Aorta (tissue), 5 donors: ENCODE results near the gene NLRP11. TPM values are rescaled to one million over a fixed set of nuclear protein-coding genes. Genes with fewer than 3 reads are reported as not detected.
"Not testable (repeated sequence)": the region's sequence is repeated elsewhere in the genome, so short reads cannot be mapped to it uniquely, and the experiment has no call there.

ENCODE experiments used
- ATAC-seq: fragments of 200-7000 bp; cut with Tn5 transposase; one replicate; pipeline ENCODE4 v1.9.1; 2022; ENCODE audit warnings: moderate library complexity; ENCODE audit not compliant: low FRiP score
- DNase-seq, 2 donors: peaks; one replicate each; pipeline ENCODE4 v3.0.0-alpha.2; 2020
- H3K27ac ChIP-seq, 2 donors: one replicate each; pipeline ENCODE4 v1.5.1; 2013; ENCODE audit warnings: low read length in 2 of 2, mild to moderate bottlenecking in 2 of 2, moderate library complexity in 2 of 2, control low read depth in 1 of 2, inconsistent platforms in 1 of 2, low read depth in 1 of 2
- H3K27me3 ChIP-seq, 2 donors: one replicate each; pipeline ENCODE4 v1.6.1; 2013; ENCODE audit warnings: control low read depth in 1 of 2, low read length in 1 of 2, mild to moderate bottlenecking in 1 of 2, moderate library complexity in 1 of 2; ENCODE audit not compliant: insufficient read depth in 2 of 2, control insufficient read depth in 1 of 2
- H3K36me3 ChIP-seq, 2 donors: one replicate each; pipeline ENCODE4 v1.6.1; 2013; ENCODE audit warnings: control low read depth in 1 of 2, low read length in 1 of 2, mild to moderate bottlenecking in 1 of 2; ENCODE audit not compliant: insufficient read depth in 2 of 2, control insufficient read depth in 1 of 2
- H3K4me1 ChIP-seq, 2 donors: one replicate each; pipeline ENCODE4 v1.6.1; 2013; ENCODE audit warnings: low read length in 2 of 2, control low read depth in 1 of 2, mild to moderate bottlenecking in 1 of 2, moderate library complexity in 1 of 2; ENCODE audit not compliant: insufficient read depth in 2 of 2, control insufficient read depth in 1 of 2
- H3K4me3 ChIP-seq, 2 donors: one replicate each; pipeline ENCODE4 v1.5.1; 2013; ENCODE audit warnings: low read length in 2 of 2, control low read depth in 1 of 2, mild to moderate bottlenecking in 1 of 2
- H3K9me3 ChIP-seq: one replicate; pipeline ENCODE4 v1.6.1; 2013; ENCODE audit warnings: mild to moderate bottlenecking, low read length; ENCODE audit not compliant: control insufficient read depth
- WGBS, 2 donors: extraction: QIAGEN DNeasy Blood & Tissue Kit; methylation state at CpG; one replicate each; pipeline ENCODE4 v1.1.7; 2013; 5-methylcytosine and 5-hydroxymethylcytosine counted together
- intact Hi-C, 2 donors: fragments of 100-400 bp; cut with DNase I; formaldehyde crosslinking; loops; one replicate each; pipeline versions ENCODE4 v1.14.2 to v1.15.0; 2022
- polyA plus RNA-seq, 2 donors: library from polyadenylated mRNA; stranded (reverse); fragments of 200-250 nt; gene quantifications; one replicate each; pipeline ENCODE4 v1.2.3, GENCODE V29; 2013
- total RNA-seq, 2 donors: library from RNA; stranded (reverse); fragmentation: NEBNext Ultra II Directional; extraction: Animal tissue kit (Norgen Biotek cat#: 25700); gene quantifications; one replicate each; pipeline ENCODE4 v1.2.1, GENCODE V29; 2021
- donor health status: healthy with polysubstance abuse.
- donor health status: Bipolar disorder and iron deficiency.
- donor health status: DM: no; HTN: no; CAD: no.
- donor health status: DM: no; HTN: no; CAD: no.
- donor health status: DM: yes; HTN: yes; CAD: no.

The NLRP11 gene
- total and polyA plus RNA-seq, 4 donors, result not detected

GRCh38 chr19:55768818-55769217 is 63.0 kb downstream of the NLRP11 start, which contains the start of gene RFPL4AL1:
Gene RFPL4AL1, plus strand, starts transcription at chr19:55769118. Its CDS starts 2,687 bp downstream, at chr19:55771805.
- H3K27me3 ChIP-seq, H3K4me1 ChIP-seq, intact Hi-C loops, H3K27ac ChIP-seq, ATAC-seq, H3K9me3 ChIP-seq, H3K4me3 ChIP-seq, DNase-seq, H3K36me3 ChIP-seq: not testable (repeated sequence)
- WGBS, 2 donors, result 77 to 80% methylated on average over 5 of the region's 6 CpGs

GRCh38 chr19:55766466-55766865 is 65.3 kb downstream of the NLRP11 start:
- Histone ChIP-seq H3K4me1 (no peaks in the 10 kb centered on the region), H3K27ac (no peak overlapping the region), H3K27me3 (no peaks in the 10 kb centered on the region), H3K9me3 (no peaks in the 10 kb centered on the region), H3K4me3 (no peak overlapping the region), H3K36me3 (no peaks in the 10 kb centered on the region)
- DNase-seq, result no peak
- ATAC-seq, result no peak
- 64 to 84% methylated on average over 7 of the region's 7 CpGs for WGBS, 2 donors
- intact Hi-C loops, result no loop called here

DNA sequence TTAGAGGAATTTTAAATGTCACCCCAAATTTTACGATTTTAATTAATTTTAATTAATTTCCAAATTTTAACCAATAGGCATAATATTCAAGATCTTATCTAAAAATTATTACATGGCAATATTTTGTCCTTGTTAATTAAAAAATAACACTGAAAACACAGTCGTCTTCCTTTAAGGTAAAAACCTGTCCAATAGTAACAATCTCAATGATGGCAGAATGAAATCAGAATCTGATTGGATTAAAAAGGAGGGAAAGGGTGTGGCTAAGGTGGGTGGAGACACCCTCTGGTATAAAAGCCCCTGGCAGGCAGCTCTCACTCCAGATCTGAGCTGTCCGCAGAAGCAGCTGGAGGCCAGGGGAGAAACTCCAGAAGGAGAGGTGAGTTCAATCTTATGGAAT is 73.0 kb downstream of the NLRP11 start, which contains the start of gene RFPL4A:
Gene RFPL4A (plus strand): TSS at position 301 of the 400 bp plus-strand sequence. CDS start 2,704 bp downstream, outside the sequence.
- DNase-seq, H3K27me3 ChIP-seq, H3K9me3 ChIP-seq, H3K4me1 ChIP-seq, H3K36me3 ChIP-seq, H3K4me3 ChIP-seq, ATAC-seq, H3K27ac ChIP-seq, intact Hi-C loops: not testable (repeated sequence)
- WGBS, 2 donors, result 83 to 94% methylated on average over 2 of the region's 3 CpGs

DNA sequence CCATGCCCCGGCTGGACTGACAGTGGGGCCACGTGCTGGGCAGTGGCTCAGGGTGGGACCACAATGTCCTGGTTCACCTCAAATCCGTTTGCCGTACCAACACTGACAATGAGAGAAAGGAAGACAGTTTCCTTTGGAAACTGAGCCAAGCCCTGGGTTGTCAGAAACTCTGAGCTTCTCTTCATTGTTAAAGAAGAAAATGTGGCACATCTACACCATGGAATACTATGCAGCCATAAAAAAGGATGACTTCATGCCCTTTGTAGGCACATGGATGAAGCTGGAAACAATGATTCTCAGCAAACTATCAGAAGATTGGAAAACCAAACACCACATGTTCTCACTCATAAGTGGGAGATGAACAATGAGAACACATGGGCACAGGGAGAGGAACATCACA is 75.0 kb downstream of the NLRP11 start:
- H3K9me3 ChIP-seq, H3K4me1 ChIP-seq, DNase-seq, ATAC-seq, H3K27me3 ChIP-seq, H3K36me3 ChIP-seq, H3K27ac ChIP-seq, intact Hi-C loops, H3K4me3 ChIP-seq: not testable (repeated sequence)
- 71 to 83% methylated on average over 4 of the region's 4 CpGs for WGBS, 2 donors

DNA sequence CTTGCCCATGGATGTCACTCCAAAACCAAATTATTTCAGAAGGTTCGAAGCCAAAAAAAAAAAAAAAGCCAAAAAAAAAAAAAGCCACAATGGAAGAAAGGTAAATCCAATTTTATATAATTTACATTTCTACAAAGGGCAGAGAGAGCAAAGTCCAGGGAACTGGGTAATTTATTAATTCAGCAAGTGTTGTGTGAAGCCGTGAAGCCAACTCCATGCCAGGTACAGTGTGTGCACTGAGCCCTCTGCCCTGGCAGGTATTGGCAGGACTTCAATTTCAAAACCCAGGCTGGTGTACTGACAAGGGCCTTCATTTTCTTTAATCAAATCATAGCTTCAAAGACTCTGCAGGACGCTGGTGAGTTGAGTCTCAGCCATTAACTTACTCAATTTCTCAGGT is 78.4 kb downstream of the NLRP11 start:
- Histone ChIP-seq H3K4me3 (no peak overlapping the region), H3K36me3 (no peaks in the 10 kb centered on the region), H3K27ac (no peak overlapping the region), H3K4me1 (no peaks in the 10 kb centered on the region), H3K27me3 (no peaks in the 10 kb centered on the region), H3K9me3 (no peaks in the 10 kb centered on the region)
- intact Hi-C loops, result no loop called here
- no peak for DNase-seq
- ATAC-seq, result no peak
- WGBS, 2 donors, result 63 to 64% methylated on average over 3 of the region's 3 CpGs

- 87 to 88% methylated on average over 6 of the region's 6 CpGs for WGBS, 2 donors
- DNase-seq (no peak), ATAC-seq (no peak)
- intact Hi-C loops, result no loop called here
- Histone ChIP-seq H3K4me1 (no peaks in the 10 kb centered on the region), H3K36me3 (no peaks in the 10 kb centered on the region), H3K9me3 (peaks cover 1% of the 10 kb centered on the region), H3K27me3 (no peaks in the 10 kb centered on the region), H3K4me3 (no peak overlapping the region), H3K27ac (no peak overlapping the region)
Measured at GRCh38 chr19:55750715-55751114, 81.1 kb downstream of the NLRP11 start.

DNA sequence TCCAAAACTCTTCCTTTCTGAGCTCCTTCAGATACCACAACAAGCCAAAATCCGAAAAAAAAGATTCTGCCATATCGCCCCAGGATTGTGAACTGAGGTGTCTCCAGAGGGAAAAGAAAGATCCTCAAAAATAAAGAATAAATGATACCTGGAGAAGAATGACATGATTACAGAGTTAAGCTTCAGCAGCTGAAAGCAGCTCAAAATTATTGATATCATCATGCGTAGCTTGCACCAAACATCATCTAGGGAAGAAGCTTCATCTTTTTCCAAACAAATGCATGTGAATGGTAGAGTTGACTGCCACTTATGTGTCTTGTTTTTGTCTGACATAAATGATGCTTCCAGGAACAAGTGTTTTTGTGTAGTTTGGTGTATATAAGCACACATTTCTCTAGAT is 93.5 kb downstream of the NLRP11 start, which contains the start of gene NLRP9:
Gene NLRP9 (minus strand): TSS at position 101 of the 400 bp plus-strand sequence. CDS start 28 bp downstream, at position 73.
- no peaks in the 10 kb centered on the region for H3K27me3 ChIP-seq
- no peak within 1 kb of the TSS for H3K4me3 ChIP-seq
- ATAC-seq (no peak), DNase-seq (no peak)
- WGBS, 2 donors, result 83 to 92% methylated on average over 3 of the region's 3 CpGs
- H3K9me3 ChIP-seq, result no peaks in the 10 kb centered on the region
- intact Hi-C loops, result no loop called here
- no peak within 1 kb of the TSS for H3K27ac ChIP-seq
- no peaks in the 10 kb centered on the region for H3K36me3 ChIP-seq
- no peaks in the 10 kb centered on the region for H3K4me1 ChIP-seq

Other genes with a start within 250 kb of the NLRP11 start
- gene FIZ1, start 232.5 kb downstream of the NLRP11 start, total RNA-seq, result 10 to 100 TPM; 12.7 to 13.2 TPM
- 10 to 100 TPM in 1 of 2 donors, 1 to 10 TPM in 1; 2.8 to 12.6 TPM for gene FIZ1, start 232.5 kb downstream of the NLRP11 start, polyA plus RNA-seq
- 10 to 100 TPM; 13.2 to 17.3 TPM for gene ZNF524, start 231.7 kb downstream of the NLRP11 start, total RNA-seq
- gene ZNF524, start 231.7 kb downstream of the NLRP11 start, polyA plus RNA-seq, result 10 to 100 TPM; 13.4 to 38.8 TPM
- 10 to 100 TPM; 13.4 to 16.4 TPM for gene ZNF865, start 226.4 kb downstream of the NLRP11 start, total RNA-seq
- gene ZNF865, start 226.4 kb downstream of the NLRP11 start, polyA plus RNA-seq, result 1 to 10 TPM; 1.1 to 5.7 TPM
- gene ZNF784, start 207.4 kb downstream of the NLRP11 start, total RNA-seq, result 1 to 10 TPM; 5.1 to 5.3 TPM
- gene ZNF784, start 207.4 kb downstream of the NLRP11 start, polyA plus RNA-seq, result 10 to 100 TPM in 1 of 2 donors, 1 to 10 TPM in 1; 4.8 to 27.2 TPM
- 10 to 100 TPM; 42.9 to 43.7 TPM for gene ZNF580, start 191.0 kb downstream of the NLRP11 start, total RNA-seq
- gene ZNF580, start 191.0 kb downstream of the NLRP11 start, polyA plus RNA-seq, result 10 to 100 TPM; 13.3 to 79.6 TPM
- gene ZNF581, start 188.3 kb downstream of the NLRP11 start, total RNA-seq, result 10 to 100 TPM; 11.0 to 19.4 TPM
- gene ZNF581, start 188.3 kb downstream of the NLRP11 start, polyA plus RNA-seq, result 10 to 100 TPM; 15.8 to 23.8 TPM
- 10 to 100 TPM in 1 of 2 donors, 1 to 10 TPM in 1; 7.2 to 11.0 TPM for gene CCDC106, start 183.8 kb downstream of the NLRP11 start, total RNA-seq
- 10 to 100 TPM; 10.0 to 19.0 TPM for gene CCDC106, start 183.8 kb downstream of the NLRP11 start, polyA plus RNA-seq
- 100 to 1,000 TPM; 113 to 129 TPM for gene U2AF2, start 177.0 kb downstream of the NLRP11 start, total RNA-seq
- 10 to 100 TPM; 40.6 to 66.3 TPM for gene U2AF2, start 177.0 kb downstream of the NLRP11 start, polyA plus RNA-seq
- gene EPN1, start 156.8 kb downstream of the NLRP11 start, total RNA-seq, result 10 to 100 TPM; 74.7 to 87.8 TPM
- 10 to 100 TPM; 66.8 to 68.5 TPM for gene EPN1, start 156.8 kb downstream of the NLRP11 start, polyA plus RNA-seq
- gene NLRP9, start 93.6 kb downstream of the NLRP11 start, total RNA-seq, result not detected
- gene NLRP9, start 93.6 kb downstream of the NLRP11 start, polyA plus RNA-seq, result not detected
- not detected for gene RFPL4A, start 72.9 kb downstream of the NLRP11 start, total RNA-seq
- not detected for gene RFPL4A, start 72.9 kb downstream of the NLRP11 start, polyA plus RNA-seq
- not detected for gene RFPL4AL1, start 62.9 kb downstream of the NLRP11 start, total RNA-seq
- gene RFPL4AL1, start 62.9 kb downstream of the NLRP11 start, polyA plus RNA-seq, result not detected
- not detected for gene NLRP4, start 4.5 kb upstream of the NLRP11 start, total RNA-seq
- gene NLRP4, start 4.5 kb upstream of the NLRP11 start, polyA plus RNA-seq, result not detected
- not detected for gene NLRP13, start 100.3 kb upstream of the NLRP11 start, total RNA-seq
- gene NLRP13, start 100.3 kb upstream of the NLRP11 start, polyA plus RNA-seq, result not detected
- not detected for gene NLRP8, start 115.8 kb upstream of the NLRP11 start, total RNA-seq
- not detected for gene NLRP8, start 115.8 kb upstream of the NLRP11 start, polyA plus RNA-seq
- gene NLRP5, start 154.8 kb upstream of the NLRP11 start, total RNA-seq, result not detected
- not detected for gene NLRP5, start 154.8 kb upstream of the NLRP11 start, polyA plus RNA-seq